M059J (cell line): ENCODE measurements around the gene DBN1. TPM values are rescaled to one million over a fixed set of nuclear protein-coding genes. Genes with fewer than 3 reads are reported as not detected.

Source experiments
- DNase-seq: peaks from one replicate; pipeline ENCODE4 v3.0.0-alpha.2; 2012; ENCODE audit warnings: low read depth
- total RNA-seq: library from RNA; depleted of rRNA; stranded (reverse); fragments of >200 nt; shearing (Covaris generic); gene quantifications from 2 replicates; pipeline ENCODE4 v1.2.3, GENCODE V29; 2014

Gene DBN1
- total RNA-seq, 1 experiment from 2014 or later, result 121 TPM

- no peak for DNase-seq
These were observed 30.9 kb upstream of the DBN1 start for GRCh38 chr5:177504086-177505056.

GRCh38 chr5:177503351-177504085, 30.1 kb upstream of the DBN1 start:
- DNase-seq, result no peak

- no peak for DNase-seq
These were observed 29.5 kb upstream of the DBN1 start for GRCh38 chr5:177502886-177503285.

GRCh38 chr5:177501874-177502678, 28.6 kb upstream of the DBN1 start:
- no peak for DNase-seq

- DNase-seq, result peak; percentile 74
These were observed 27.5 kb upstream of the DBN1 start for GRCh38 chr5:177500685-177501522.

GRCh38 chr5:177499842-177500241, 26.4 kb upstream of the DBN1 start:
- no peak for DNase-seq

- DNase-seq, result peak; percentile 20
These were observed 24.8 kb upstream of the DBN1 start for GRCh38 chr5:177498013-177498787.

- peak; percentile 95 for DNase-seq
These were observed 24.0 kb upstream of the DBN1 start, which contains the start of gene PDLIM7 for GRCh38 chr5:177497292-177498012. PDLIM7 (minus strand) TSS chr5:177497604; CDS start chr5:177496512, 1,092 bp downstream.

- DNase-seq, result peak; percentile 95
These were observed 23.4 kb upstream of the DBN1 start for GRCh38 chr5:177496727-177497291.

- DNase-seq, result peak; percentile 75
These were observed 22.8 kb upstream of the DBN1 start for GRCh38 chr5:177496070-177496726.

GRCh38 chr5:177495243-177496060, 22.0 kb upstream of the DBN1 start:
- DNase-seq, result peak; percentile 87

- peak; percentile 91 for DNase-seq
These were observed 21.1 kb upstream of the DBN1 start for GRCh38 chr5:177494346-177495195.

- DNase-seq, result no peak
These were observed 20.4 kb upstream of the DBN1 start for GRCh38 chr5:177493795-177494345.

GRCh38 chr5:177492841-177493240, 19.4 kb upstream of the DBN1 start:
- no peak for DNase-seq

GRCh38 chr5:177491983-177492746, 18.7 kb upstream of the DBN1 start:
- DNase-seq, result no peak
